Effector memory CD4-positive, alpha-beta T cell (primary cell): ENCODE measurements around the gene TRAM2.
A peak's percentile ranks its signal among the peaks of the same experiment; 100 is the strongest.

Experiments
- DNase-seq, 3 donors: peaks; one replicate each; pipeline ENCODE4 v3.0.0-alpha.2; 2020
- H3K27ac ChIP-seq: 2 replicates; pipeline ENCODE4 v1.7.0; 2013; ENCODE audit warnings: mild to moderate bottlenecking, low read length, moderate library complexity; ENCODE audit not compliant: insufficient read depth, poor library complexity, severe bottlenecking
- H3K27me3 ChIP-seq: replicated peaks from 2 replicates; pipeline ENCODE4 v1.7.0; 2013; ENCODE audit warnings: mild to moderate bottlenecking, low read length; ENCODE audit not compliant: insufficient read depth, control insufficient read depth, poor library complexity, severe bottlenecking
- H3K36me3 ChIP-seq: 2 replicates; pipeline ENCODE4 v1.7.0; 2013; ENCODE audit warnings: mild to moderate bottlenecking, low read length, moderate library complexity; ENCODE audit not compliant: control insufficient read depth, insufficient read depth
- H3K4me1 ChIP-seq: 2 replicates; pipeline ENCODE4 v1.7.0; 2013; ENCODE audit warnings: low read length, mild to moderate bottlenecking; ENCODE audit not compliant: control insufficient read depth, insufficient read depth, poor library complexity, severe bottlenecking
- H3K4me3 ChIP-seq: 2 replicates; pipeline ENCODE4 v1.7.0; 2013; ENCODE audit warnings: low read length, low read depth, mild to moderate bottlenecking; ENCODE audit not compliant: insufficient read depth, poor library complexity, severe bottlenecking
- H3K9me3 ChIP-seq: 2 replicates; pipeline ENCODE4 v1.7.0; 2013; ENCODE audit warnings: mild to moderate bottlenecking, low read length, moderate library complexity; ENCODE audit not compliant: control insufficient read depth
- total RNA-seq, 3 donors: gene quantifications; one replicate each; lab custom pipeline; 2026; lab: John Stamatoyannopoulos, UW

The TRAM2 gene, protein sequence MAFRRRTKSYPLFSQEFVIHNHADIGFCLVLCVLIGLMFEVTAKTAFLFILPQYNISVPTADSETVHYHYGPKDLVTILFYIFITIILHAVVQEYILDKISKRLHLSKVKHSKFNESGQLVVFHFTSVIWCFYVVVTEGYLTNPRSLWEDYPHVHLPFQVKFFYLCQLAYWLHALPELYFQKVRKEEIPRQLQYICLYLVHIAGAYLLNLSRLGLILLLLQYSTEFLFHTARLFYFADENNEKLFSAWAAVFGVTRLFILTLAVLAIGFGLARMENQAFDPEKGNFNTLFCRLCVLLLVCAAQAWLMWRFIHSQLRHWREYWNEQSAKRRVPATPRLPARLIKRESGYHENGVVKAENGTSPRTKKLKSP
- 23.5 to 37.4 (median 24.4) reads per million in 3 donors for total RNA-seq

- Histone ChIP-seq H3K36me3 (no peaks in the 10 kb centered on the region), H3K4me3 (peak within 1 kb of the TSS; percentile 76), H3K27me3 (no peaks in the 10 kb centered on the region), H3K4me1 (peaks cover 26% of the 10 kb centered on the region), H3K27ac (peak within 1 kb of the TSS; percentile 67), H3K9me3 (no peaks in the 10 kb centered on the region)
- peak; percentile 72 to 78 (median 73) for DNase-seq
Observed at GRCh38 chr6:52577022-52577777, at the start of gene TRAM2. Gene TRAM2, minus strand, starts transcription at chr6:52577060. Its CDS starts 145 bp downstream, at chr6:52576915.

- no peaks in the 10 kb centered on the region for H3K36me3 ChIP-seq
Observed at GRCh38 chr6:52622810-52623209, 46.0 kb upstream of the TRAM2 start.

GRCh38 chr6:52621631-52622030 is 44.8 kb upstream of the TRAM2 start:
- Histone ChIP-seq H3K4me3 (no peak overlapping the region), H3K36me3 (no peaks in the 10 kb centered on the region), H3K9me3 (no peaks in the 10 kb centered on the region), H3K27me3 (no peaks in the 10 kb centered on the region), H3K4me1 (no peaks in the 10 kb centered on the region), H3K27ac (no peak overlapping the region)
- DNase-seq = no peak

More at GRCh38 chr6:52622810-52623209, 46.0 kb upstream of the TRAM2 start:
- H3K27ac ChIP-seq = no peak overlapping the region
- H3K4me1 ChIP-seq = no peaks in the 10 kb centered on the region
- H3K4me3 ChIP-seq = no peak overlapping the region
- no peaks in the 10 kb centered on the region for H3K9me3 ChIP-seq
- no peak for DNase-seq
- no peaks in the 10 kb centered on the region for H3K27me3 ChIP-seq

GRCh38 chr6:52620906-52621190 is 44.0 kb upstream of the TRAM2 start:
- Histone ChIP-seq H3K36me3 (no peaks in the 10 kb centered on the region), H3K27ac (no peak overlapping the region), H3K4me3 (no peak overlapping the region), H3K9me3 (no peaks in the 10 kb centered on the region), H3K4me1 (no peaks in the 10 kb centered on the region), H3K27me3 (no peaks in the 10 kb centered on the region)
- DNase-seq = no peak

- no peaks in the 10 kb centered on the region for H3K36me3 ChIP-seq
- H3K9me3 ChIP-seq = no peaks in the 10 kb centered on the region
- no peaks in the 10 kb centered on the region for H3K27me3 ChIP-seq
- H3K4me1 ChIP-seq = no peaks in the 10 kb centered on the region
- no peak overlapping the region for H3K27ac ChIP-seq
- no peak for DNase-seq
- no peak overlapping the region for H3K4me3 ChIP-seq
Observed at GRCh38 chr6:52620055-52620905, 43.4 kb upstream of the TRAM2 start.

GRCh38 chr6:52617087-52617486 is 40.2 kb upstream of the TRAM2 start:
- Histone ChIP-seq H3K9me3 (no peaks in the 10 kb centered on the region), H3K4me1 (no peaks in the 10 kb centered on the region), H3K27me3 (no peaks in the 10 kb centered on the region), H3K4me3 (no peak overlapping the region), H3K27ac (no peak overlapping the region), H3K36me3 (no peaks in the 10 kb centered on the region)
- DNase-seq = no peak

GRCh38 chr6:52616059-52616690 is 39.3 kb upstream of the TRAM2 start:
- H3K4me1 ChIP-seq = no peaks in the 10 kb centered on the region
- H3K27me3 ChIP-seq = no peaks in the 10 kb centered on the region
- no peak overlapping the region for H3K27ac ChIP-seq
- DNase-seq = no peak
- H3K9me3 ChIP-seq = no peaks in the 10 kb centered on the region
- H3K4me3 ChIP-seq = no peak overlapping the region
- H3K36me3 ChIP-seq = no peaks in the 10 kb centered on the region

DNA sequence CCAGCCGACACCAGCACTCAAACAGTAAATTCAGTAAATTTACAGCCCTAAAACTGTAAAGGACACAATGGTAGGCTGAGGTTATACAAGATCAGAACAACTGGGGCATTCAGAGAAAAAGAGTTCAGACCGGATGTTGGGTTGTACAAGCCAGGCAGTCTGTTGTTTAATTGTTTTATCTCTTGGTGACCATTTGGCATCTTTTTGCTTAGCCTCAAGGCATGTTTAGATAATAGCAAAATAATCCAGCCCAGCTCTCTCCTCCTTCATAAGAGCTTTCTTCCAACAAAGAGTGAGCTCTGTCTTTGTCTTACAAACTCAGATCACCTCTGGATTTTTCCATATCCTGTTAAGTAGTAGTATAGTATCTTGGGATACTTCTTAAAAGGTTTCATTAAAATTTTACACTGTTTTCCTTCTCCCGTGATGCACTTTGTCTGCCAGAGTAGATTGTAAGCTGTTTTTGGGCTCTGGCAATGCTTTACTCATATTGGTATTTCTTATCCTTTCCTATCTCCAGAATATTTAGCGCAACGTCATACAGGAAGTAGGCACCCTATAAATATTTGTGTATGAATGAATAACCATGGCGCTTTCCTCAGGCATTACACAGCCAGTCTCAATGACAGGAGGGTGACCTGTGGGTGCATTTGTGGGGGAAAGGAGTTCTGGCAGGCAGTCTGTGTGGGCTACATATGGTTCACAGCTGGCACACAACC is 35.6 kb upstream of the TRAM2 start:
- no peaks in the 10 kb centered on the region for H3K4me1 ChIP-seq
- no peaks in the 10 kb centered on the region for H3K27me3 ChIP-seq
- no peaks in the 10 kb centered on the region for H3K36me3 ChIP-seq
- no peaks in the 10 kb centered on the region for H3K9me3 ChIP-seq
- no peak for DNase-seq
- H3K4me3 ChIP-seq = no peak overlapping the region
- H3K27ac ChIP-seq = no peak overlapping the region

- Histone ChIP-seq H3K27ac (no peak overlapping the region), H3K27me3 (no peaks in the 10 kb centered on the region), H3K4me3 (no peak overlapping the region), H3K9me3 (no peaks in the 10 kb centered on the region), H3K36me3 (no peaks in the 10 kb centered on the region), H3K4me1 (no peaks in the 10 kb centered on the region)
- DNase-seq = no peak
Observed at GRCh38 chr6:52611833-52612232, 35.0 kb upstream of the TRAM2 start.
